Spinal cord (tissue), 10 donors: ENCODE results near the gene ATG16L2. TPM values are rescaled to one million over a fixed set of nuclear protein-coding genes. Genes with fewer than 3 reads are reported as not detected.

Experiments
- DNase-seq, 6 donors: peaks; one replicate each; pipeline versions ENCODE4 v3.0.0 to v3.0.0-alpha.2; 2013 to 2015; ENCODE audit warnings: low spot score in 6 of 6, low read depth in 4 of 6
- H3K27ac ChIP-seq: one replicate; pipeline ENCODE4 v1.5.1; 2013; ENCODE audit warnings: low read depth, low read length, control low read depth
- H3K27me3 ChIP-seq: one replicate; pipeline ENCODE4 v1.6.1; 2013; ENCODE audit warnings: low read length; ENCODE audit not compliant: control insufficient read depth, insufficient read depth
- H3K36me3 ChIP-seq: one replicate; pipeline ENCODE4 v1.6.1; 2013; ENCODE audit warnings: low read length; ENCODE audit not compliant: control insufficient read depth, insufficient read depth
- H3K4me1 ChIP-seq: one replicate; pipeline ENCODE4 v1.6.1; 2013; ENCODE audit warnings: low read length; ENCODE audit not compliant: control insufficient read depth, insufficient read depth
- H3K4me3 ChIP-seq: one replicate; pipeline ENCODE4 v1.5.1; 2013; ENCODE audit warnings: low read depth, low read length, control low read depth
- H3K9me3 ChIP-seq: one replicate; pipeline ENCODE4 v1.6.1; 2013; ENCODE audit warnings: low read length; ENCODE audit not compliant: control insufficient read depth, insufficient read depth
- WGBS: methylation state at CpG from one replicate; pipeline ENCODE4 v1.1.5; 2013; ENCODE audit warnings: missing lambda C conversion rate; ENCODE audit not compliant: insufficient coverage; 5-methylcytosine and 5-hydroxymethylcytosine counted together
- polyA plus RNA-seq, 2 donors: library from polyadenylated mRNA; unstranded; fragments of 120-200 nt; gene quantifications; one replicate each; pipeline ENCODE4 v1.2.1, GENCODE V29; 2013; ENCODE audit not compliant: insufficient read length in 2 of 2
- total RNA-seq, 2 donors: library from RNA; depleted of rRNA in 1 of 2; stranded (reverse); fragments of 120-200 nt in 1 of 2; fragments of >200 nt in 1 of 2; gene quantifications; one replicate each; pipeline versions ENCODE4 v1.2.3 to v1.2.4, GENCODE V29; 2013 to 2014
- donor health status: healthy.

Gene ATG16L2
- total and polyA plus RNA-seq, 4 donors, result 12.5 to 32.2 (median 21.9) TPM

DNA sequence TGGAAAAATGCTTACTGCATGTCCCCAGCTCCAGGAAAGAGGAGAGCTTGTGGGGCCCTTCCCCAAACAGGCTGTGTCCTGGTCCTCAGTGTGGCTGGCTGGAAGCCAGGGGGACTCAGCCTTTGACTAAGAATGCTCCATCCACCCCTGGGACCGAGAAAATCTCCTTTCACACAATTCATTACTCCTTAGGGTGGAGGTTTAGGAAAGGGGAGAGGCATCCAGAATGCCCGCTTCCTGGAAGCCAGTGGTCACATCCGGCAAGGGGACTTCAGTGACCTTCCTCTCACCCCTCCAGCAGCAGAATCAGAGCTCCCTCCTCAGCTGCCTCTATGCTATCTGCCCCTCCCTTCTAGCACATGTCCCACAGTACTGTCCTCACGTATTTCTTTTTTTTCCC, 21.9 kb downstream of the ATG16L2 start:
- Histone ChIP-seq H3K9me3 (no peaks in the 10 kb centered on the region), H3K27me3 (no peaks in the 10 kb centered on the region), H3K36me3 (peaks cover 27% of the 10 kb centered on the region), H3K4me1 (peaks cover 45% of the 10 kb centered on the region), H3K4me3 (no peak overlapping the region), H3K27ac (peak overlapping the region; percentile 49)
- WGBS, result 47% methylated on average over 3 of the region's 4 CpGs
- DNase-seq, result no peak

DNA sequence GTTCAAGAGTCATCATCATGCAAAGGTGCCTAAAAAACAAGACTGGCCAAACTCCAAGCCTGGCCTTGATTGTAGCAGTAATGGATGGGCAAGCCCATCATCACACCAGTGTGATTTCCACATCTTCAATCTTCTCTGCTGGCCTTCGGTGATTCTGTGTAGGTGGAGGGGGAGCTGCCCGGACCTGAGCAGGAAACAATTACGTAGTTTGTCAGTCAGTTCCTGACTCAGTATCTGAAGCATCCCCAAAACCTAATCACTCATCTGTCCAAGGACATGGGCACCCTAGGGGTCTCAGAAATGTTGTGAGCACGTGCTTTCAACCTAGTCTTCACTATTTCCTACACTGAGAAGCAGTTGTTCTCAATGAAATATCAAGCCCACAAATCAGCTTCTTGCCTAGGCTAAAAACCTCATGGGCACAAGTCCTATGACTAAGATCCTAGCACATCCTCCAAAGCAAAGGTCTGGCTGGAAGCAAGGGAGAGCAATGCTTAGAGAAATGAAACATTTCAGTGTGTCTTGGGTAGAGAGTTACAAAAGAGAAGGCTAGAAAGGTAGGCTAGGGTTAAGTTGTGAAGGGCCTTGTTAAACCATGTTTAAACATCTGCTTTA, 24.6 kb downstream of the ATG16L2 start:
- Histone ChIP-seq H3K27me3 (no peaks in the 10 kb centered on the region), H3K27ac (no peak overlapping the region), H3K4me1 (peaks cover 21% of the 10 kb centered on the region), H3K4me3 (no peak overlapping the region), H3K36me3 (peaks cover 26% of the 10 kb centered on the region), H3K9me3 (no peaks in the 10 kb centered on the region)
- WGBS, result 92% methylated on average over 2 of the region's 4 CpGs
- no peak for DNase-seq

DNA sequence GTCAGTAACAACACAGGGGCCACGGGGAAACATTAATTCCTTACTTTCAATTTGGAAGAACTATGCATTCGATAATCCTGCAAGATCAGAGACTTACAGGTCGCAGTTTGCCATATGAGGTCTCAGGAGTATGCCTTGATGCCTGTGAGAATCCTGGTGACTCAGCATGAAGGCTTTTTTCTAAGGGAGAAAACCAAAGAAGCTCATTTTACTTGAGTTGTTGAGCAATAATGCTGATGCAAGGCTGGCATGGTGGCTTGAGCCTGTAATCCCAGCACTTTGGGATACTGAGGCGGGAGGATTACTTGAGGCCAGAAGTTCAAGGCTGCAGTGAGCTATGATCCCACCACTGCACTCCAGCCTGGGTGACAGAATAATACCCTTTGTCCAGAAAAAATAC, 26.6 kb downstream of the ATG16L2 start:
- H3K4me1 ChIP-seq, result peaks cover 6% of the 10 kb centered on the region
- no peak overlapping the region for H3K27ac ChIP-seq
- H3K27me3 ChIP-seq, result no peaks in the 10 kb centered on the region
- 90% methylated on average over 3 of the region's 4 CpGs for WGBS
- no peaks in the 10 kb centered on the region for H3K9me3 ChIP-seq
- no peak overlapping the region for H3K4me3 ChIP-seq
- H3K36me3 ChIP-seq, result peaks cover 27% of the 10 kb centered on the region
- DNase-seq, result no peak

DNA sequence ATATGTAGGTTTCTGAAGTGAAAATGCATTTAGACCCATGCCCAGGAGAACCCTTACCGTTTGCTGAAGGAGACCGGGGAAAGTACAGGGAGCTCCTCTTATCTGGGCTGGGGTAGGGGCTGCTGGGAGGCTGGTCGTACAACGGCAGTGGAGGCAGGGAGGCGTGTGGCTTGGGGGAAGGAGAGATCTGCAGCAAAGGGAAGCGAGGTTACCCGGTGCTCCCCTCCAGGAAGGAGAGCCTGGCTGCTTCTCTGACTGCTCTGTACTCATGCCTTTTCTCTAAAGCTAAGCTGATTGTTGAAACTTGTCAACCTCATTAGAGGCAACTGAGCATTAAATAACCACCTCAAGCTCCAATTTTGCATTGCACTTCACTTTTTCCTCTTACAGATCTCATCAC, 27.2 kb downstream of the ATG16L2 start:
- Histone ChIP-seq H3K4me3 (no peak overlapping the region), H3K9me3 (no peaks in the 10 kb centered on the region), H3K27me3 (no peaks in the 10 kb centered on the region), H3K36me3 (peaks cover 26% of the 10 kb centered on the region), H3K27ac (no peak overlapping the region), H3K4me1 (no peaks in the 10 kb centered on the region)
- DNase-seq, result peak in 1 of 6 donors; percentile 25
- 90% methylated on average over 5 of the region's 7 CpGs for WGBS

DNA sequence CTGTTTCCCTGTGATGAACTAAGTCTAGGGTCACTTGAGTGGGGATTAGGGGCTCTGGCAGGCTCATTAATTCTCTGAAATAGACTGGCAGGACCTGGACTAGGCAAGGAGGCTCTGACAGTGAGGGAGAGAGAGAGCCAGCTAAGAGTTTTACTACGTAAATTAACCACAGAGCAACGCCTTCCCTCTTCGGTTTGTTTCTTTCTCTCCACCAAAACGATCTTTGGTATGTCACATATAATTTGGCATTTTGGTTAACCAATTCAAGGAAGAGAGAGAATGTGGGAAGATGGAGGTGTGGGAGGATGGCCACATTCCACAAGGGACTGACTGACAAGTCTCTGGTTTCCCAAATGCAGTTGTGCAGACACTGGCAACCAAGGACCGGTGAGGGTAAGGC, 27.9 kb downstream of the ATG16L2 start:
- peaks cover 26% of the 10 kb centered on the region for H3K36me3 ChIP-seq
- WGBS, result no CpG with 5 or more reads among the region's 5 CpGs

DNA sequence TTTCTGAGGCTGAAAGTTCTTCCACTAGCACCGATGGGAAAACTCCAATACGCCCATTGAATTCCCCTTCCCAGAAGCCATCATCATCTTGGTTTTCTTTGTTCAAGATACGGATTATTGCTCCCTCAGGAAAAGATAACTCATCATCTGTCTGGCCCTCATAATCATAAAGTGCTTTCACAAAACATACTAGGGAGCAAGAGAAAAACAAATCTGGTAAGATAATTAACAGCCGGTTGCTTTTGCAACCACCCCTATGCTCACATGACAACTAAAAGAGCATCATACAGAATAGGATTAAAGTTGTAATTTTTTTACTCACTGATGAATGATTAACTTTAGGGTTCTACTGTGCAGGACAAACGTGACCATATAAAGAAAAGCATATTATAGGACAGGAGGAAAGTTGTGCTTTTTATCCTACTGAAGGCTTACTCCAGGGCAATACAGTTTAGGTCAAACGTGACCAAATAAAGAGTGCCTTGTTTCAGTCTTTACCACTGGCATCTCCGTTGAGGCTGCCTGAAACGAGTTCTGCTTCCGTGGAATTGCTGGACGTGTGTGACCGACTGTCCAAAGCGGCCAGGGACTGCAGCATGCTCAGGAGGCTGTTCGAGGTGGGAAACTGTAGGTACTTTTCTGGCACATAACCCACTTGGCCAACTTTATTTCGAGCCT, 28.6 kb downstream of the ATG16L2 start:
- peak in 1 of 6 donors; percentile 38 for DNase-seq

More for the DNA sequence above, 27.9 kb downstream of the ATG16L2 start:
- DNase-seq, result no peak
- no peak overlapping the region for H3K4me3 ChIP-seq
- no peaks in the 10 kb centered on the region for H3K4me1 ChIP-seq
- H3K27me3 ChIP-seq, result no peaks in the 10 kb centered on the region
- H3K27ac ChIP-seq, result no peak overlapping the region
- H3K9me3 ChIP-seq, result no peaks in the 10 kb centered on the region

DNA sequence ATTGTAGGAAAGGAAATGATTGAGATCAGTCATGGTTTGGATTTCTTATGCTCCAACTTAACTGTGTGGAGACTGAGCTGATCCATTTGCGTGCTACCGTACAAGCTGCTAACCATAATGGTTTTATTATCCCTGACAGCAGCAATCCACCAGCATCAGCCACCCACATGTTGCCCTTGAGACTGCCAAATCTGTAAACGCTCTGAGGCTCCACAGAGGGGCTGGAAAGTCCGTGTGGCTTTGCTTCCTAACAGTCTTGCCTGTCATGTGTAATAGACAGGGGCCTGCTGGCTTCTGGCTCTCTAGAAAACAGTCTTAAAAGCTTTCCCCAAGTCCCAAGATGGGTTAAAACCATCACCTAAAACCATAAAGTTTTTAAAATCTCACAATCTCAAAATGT, 30.1 kb downstream of the ATG16L2 start:
- no peak overlapping the region for H3K27ac ChIP-seq
- H3K27me3 ChIP-seq, result no peaks in the 10 kb centered on the region
- no peaks in the 10 kb centered on the region for H3K9me3 ChIP-seq
- peak in 1 of 6 donors; percentile 34 for DNase-seq
- peaks cover 20% of the 10 kb centered on the region for H3K36me3 ChIP-seq
- 28% methylated on average over 4 of the region's 4 CpGs for WGBS
- H3K4me3 ChIP-seq, result no peak overlapping the region
- no peaks in the 10 kb centered on the region for H3K4me1 ChIP-seq

More for the DNA sequence above, 28.6 kb downstream of the ATG16L2 start:
- Histone ChIP-seq H3K36me3 (peaks cover 21% of the 10 kb centered on the region), H3K27me3 (no peaks in the 10 kb centered on the region), H3K27ac (no peak overlapping the region), H3K4me1 (no peaks in the 10 kb centered on the region), H3K9me3 (no peaks in the 10 kb centered on the region), H3K4me3 (no peak overlapping the region)
- WGBS, result 66% methylated on average over 7 of the region's 14 CpGs

DNA sequence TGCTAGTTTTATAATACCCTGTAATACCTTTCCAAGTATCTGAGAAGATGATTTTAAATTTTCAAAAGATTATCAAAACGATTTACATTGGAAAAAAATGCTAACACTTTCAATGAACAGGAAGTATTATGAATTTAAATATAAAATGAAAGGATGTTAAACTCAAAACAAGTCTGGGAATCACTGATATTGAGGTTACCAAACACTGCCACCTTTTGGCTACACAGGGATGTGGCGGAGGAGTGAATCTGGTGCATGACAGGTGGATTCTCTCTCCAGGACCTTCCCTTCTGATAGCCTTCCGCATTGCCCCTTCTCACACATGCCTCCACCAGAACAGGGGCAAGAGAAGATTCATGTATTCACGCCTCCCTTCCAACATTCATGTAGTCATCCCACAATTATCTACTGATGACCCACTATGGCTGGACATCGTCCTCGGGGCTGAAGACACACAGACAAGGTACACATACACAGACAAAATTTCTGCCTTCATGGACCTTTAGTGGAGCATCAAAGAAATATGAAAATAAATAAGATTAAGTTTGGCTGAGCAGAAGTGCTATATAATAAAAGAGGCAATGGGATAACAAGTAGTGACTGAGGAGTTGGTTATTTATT, 34.7 kb downstream of the ATG16L2 start:
- no peaks in the 10 kb centered on the region for H3K4me1 ChIP-seq
- H3K27ac ChIP-seq, result no peak overlapping the region
- WGBS, result 76% methylated on average over 2 of the region's 6 CpGs
- H3K27me3 ChIP-seq, result no peaks in the 10 kb centered on the region
- DNase-seq, result peak in 1 of 6 donors; percentile 50
- H3K4me3 ChIP-seq, result no peak overlapping the region
- peaks cover 3% of the 10 kb centered on the region for H3K36me3 ChIP-seq
- H3K9me3 ChIP-seq, result no peaks in the 10 kb centered on the region

DNA sequence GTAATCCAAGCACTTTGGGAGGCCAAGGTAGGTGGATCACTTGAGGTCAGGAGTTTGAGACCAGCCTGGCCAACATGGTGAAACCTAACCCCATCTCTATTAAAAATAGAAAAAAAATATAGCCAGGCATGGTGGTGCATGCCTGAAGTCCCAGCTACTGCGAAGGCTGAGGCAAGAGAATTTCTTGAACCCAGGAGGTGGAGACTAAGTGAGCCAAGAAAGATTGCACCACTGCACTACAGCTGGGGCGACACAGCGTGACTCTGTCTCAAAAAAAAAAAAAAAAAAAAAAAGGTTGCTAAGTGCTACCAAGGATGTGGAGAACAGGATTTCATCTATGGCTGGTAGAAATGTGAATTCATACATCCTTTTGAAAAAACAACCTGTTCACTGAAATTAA, 36.6 kb downstream of the ATG16L2 start:
- no peak for DNase-seq
- Histone ChIP-seq H3K9me3 (no peaks in the 10 kb centered on the region), H3K36me3 (peaks cover 3% of the 10 kb centered on the region), H3K4me1 (no peaks in the 10 kb centered on the region), H3K4me3 (no peak overlapping the region), H3K27me3 (no peaks in the 10 kb centered on the region), H3K27ac (no peak overlapping the region)
- no CpG with 5 or more reads among the region's 3 CpGs for WGBS

DNA sequence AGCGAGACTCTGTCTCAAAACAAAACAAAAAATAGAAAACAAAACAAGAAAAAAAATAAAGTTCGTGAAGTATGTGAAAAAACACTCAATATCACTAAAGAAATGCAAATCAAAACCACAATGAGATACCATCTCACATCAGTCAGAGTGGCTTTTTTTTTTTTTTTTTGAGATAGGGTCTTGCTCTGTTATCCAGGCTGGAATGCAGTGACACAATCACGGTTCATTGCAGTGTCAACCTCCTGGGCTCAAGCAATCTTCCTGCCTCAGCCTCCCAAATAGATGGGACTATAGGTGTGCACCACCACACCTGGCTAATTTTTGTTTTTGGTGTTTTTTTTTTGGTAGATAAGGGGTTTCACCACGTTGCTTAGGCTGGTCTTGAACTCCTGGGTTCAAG, 37.5 kb downstream of the ATG16L2 start:
- H3K27ac ChIP-seq, result no peak overlapping the region
- DNase-seq, result no peak
- H3K4me1 ChIP-seq, result no peaks in the 10 kb centered on the region
- WGBS, result 100% methylated on average over 2 of the region's 4 CpGs
- H3K36me3 ChIP-seq, result no peaks in the 10 kb centered on the region
- H3K27me3 ChIP-seq, result no peaks in the 10 kb centered on the region
- no peaks in the 10 kb centered on the region for H3K9me3 ChIP-seq
- no peak overlapping the region for H3K4me3 ChIP-seq
